Frontal cortex (tissue), 1 donor: Measurements from ENCODE around the gene CLPSL1. TPM values are rescaled to one million over a fixed set of nuclear protein-coding genes. Genes with fewer than 3 reads are reported as not detected.

Experiments used
- total RNA-seq: library from RNA; depleted of rRNA; stranded (reverse); fragments of >200 nt; gene quantifications from one replicate; pipeline ENCODE4 v1.2.3, GENCODE V29; 2014

The CLPSL1 gene
- total RNA-seq, 1 donor from 2014 or later: not detected

Other genes with a start within 250 kb of the CLPSL1 start
- gene FKBP5, start 92.1 kb upstream of the CLPSL1 start, total RNA-seq: 3.3 TPM
- gene ARMC12, start 44.0 kb upstream of the CLPSL1 start, total RNA-seq: 0.82 TPM
- not detected for gene CLPSL2, start 4.4 kb upstream of the CLPSL1 start, total RNA-seq
- not detected for gene CLPS, start 16.3 kb downstream of the CLPSL1 start, total RNA-seq
- 0.82 TPM for gene LHFPL5, start 24.3 kb downstream of the CLPSL1 start, total RNA-seq
- gene SRPK1, start 140.1 kb downstream of the CLPSL1 start, total RNA-seq: 128 TPM
- 5.7 TPM for gene SLC26A8, start 243.6 kb downstream of the CLPSL1 start, total RNA-seq
- 34.2 TPM for gene MAPK14, start 246.8 kb downstream of the CLPSL1 start, total RNA-seq